ENCODE measurements around the gene HMCN2.

Gene HMCN2

GRCh38 chr9:130290291-130291181 is 25.0 kb downstream of the HMCN2 start:
- no peak for DNase-seq

GRCh38 chr9:130291474-130291873 is 25.9 kb downstream of the HMCN2 start:
- no peak for DNase-seq

GRCh38 chr9:130292106-130292505 is 26.5 kb downstream of the HMCN2 start:
- no peak for DNase-seq

- no peak for DNase-seq
These were observed 29.1 kb downstream of the HMCN2 start for GRCh38 chr9:130294664-130295063.

- DNase-seq = no peak
These were observed 29.9 kb downstream of the HMCN2 start for GRCh38 chr9:130295431-130295830.

GRCh38 chr9:130295945-130296782 is 30.6 kb downstream of the HMCN2 start:
- DNase-seq = no peak

GRCh38 chr9:130296783-130297055 is 31.2 kb downstream of the HMCN2 start:
- DNase-seq = no peak

- no peak for DNase-seq
These were observed 31.8 kb downstream of the HMCN2 start for GRCh38 chr9:130297371-130297770.

GRCh38 chr9:130298662-130299279 is 33.2 kb downstream of the HMCN2 start:
- DNase-seq = no peak

- DNase-seq = no peak
These were observed 34.4 kb downstream of the HMCN2 start for GRCh38 chr9:130299785-130300615.

- DNase-seq = no peak
These were observed 35.2 kb downstream of the HMCN2 start for GRCh38 chr9:130300739-130301138.

- no peak for DNase-seq
These were observed 36.1 kb downstream of the HMCN2 start for GRCh38 chr9:130301483-130302286.

- no peak for DNase-seq
These were observed 37.4 kb downstream of the HMCN2 start for GRCh38 chr9:130302785-130303612.

- DNase-seq = no peak
These were observed 38.1 kb downstream of the HMCN2 start for GRCh38 chr9:130303613-130304055.

GRCh38 chr9:130304116-130304515 is 38.6 kb downstream of the HMCN2 start:
- DNase-seq = no peak

- DNase-seq = no peak
These were observed 39.1 kb downstream of the HMCN2 start for GRCh38 chr9:130304643-130305042.

- DNase-seq = no peak
These were observed 39.8 kb downstream of the HMCN2 start for GRCh38 chr9:130305381-130305780.

GRCh38 chr9:130306823-130307666 is 41.5 kb downstream of the HMCN2 start:
- no peak for DNase-seq

- DNase-seq = no peak
These were observed 42.0 kb downstream of the HMCN2 start for GRCh38 chr9:130307667-130307943.

- DNase-seq = no peak
These were observed 42.6 kb downstream of the HMCN2 start for GRCh38 chr9:130308081-130308571.
